GM12878 (cell line): Measurements from ENCODE around the gene LHX5. TPM values are rescaled to one million over a fixed set of nuclear protein-coding genes. Genes with fewer than 3 reads are reported as not detected.

Source experiments
- ATAC-seq: fragments of 200-7000 bp; cut with Tn5 transposase; 3 replicates; pipeline ENCODE4 v1.9.1; 2020; ENCODE audit warnings: mild to moderate bottlenecking, moderate library complexity
- BruUV-seq: library from RNA; stranded (reverse); fragments of 400-500 nt; replicated peaks from 2 replicates; lab custom pipeline; 2021; lab: Mats Ljungman, UMichigan
- CTCF ChIA-PET: fragments of 300-600 bp; sonication (Branson Sonifier 250); formaldehyde crosslinking; extraction: SDS; loops from one replicate; lab custom pipeline; 2021; ENCODE audit warnings: inconsistent platforms; lab: Yijun Ruan, JAX
- POLR2A ChIA-PET: fragments of 350-600 bp; formaldehyde crosslinking; extraction: SDS; loops from one replicate; lab custom pipeline; 2021; ENCODE audit warnings: inconsistent platforms; lab: Charles Lee
- RAD21 ChIA-PET: fragments of 300-600 bp; sonication (Branson Sonifier 250); formaldehyde crosslinking; loops from one replicate; lab custom pipeline; 2023; ENCODE audit warnings: antibody characterized with exemption; ENCODE audit not compliant: unreplicated experiment; lab: Charles Lee
- SMC1A ChIA-PET: fragments of 300-600 bp; sonication (Branson Sonifier 250); formaldehyde crosslinking; loops from one replicate; lab custom pipeline; 2023; ENCODE audit not compliant: unreplicated experiment, uncharacterized antibody; lab: Charles Lee
- DNase-seq: peaks from one replicate; pipeline ENCODE4 v3.0.0-alpha.2; 2011; ENCODE audit warnings: low read depth, low spot score
- FAIRE-seq: peaks from 3 replicates; lab custom pipeline; 2011; peaks lifted over from hg19 to GRCh38; lab: Jason Lieb, UNC
- H2AFZ ChIP-seq: 2 replicates; pipeline ENCODE4 v1.6.0; 2011; ENCODE audit warnings: low read depth, low read length, control low read depth; ENCODE audit not compliant: control insufficient read depth
- H3K27ac ChIP-seq: 2 replicates; pipeline ENCODE4 v1.5.1; 2011; ENCODE audit warnings: control low read depth; ENCODE audit not compliant: control insufficient read depth, insufficient read depth
- H3K27me3 ChIP-seq, 2 experiments: replicated peaks in 1 of 2; 2 replicates each; pipeline versions ENCODE4 v1.6.0 to v1.6.1; 2011; ENCODE audit warnings: low read length in 1 of 2; ENCODE audit not compliant: control insufficient read depth in 2 of 2, insufficient read depth in 2 of 2
- H3K36me3 ChIP-seq, 2 experiments: 2 replicates each; pipeline ENCODE4 v1.5.1; 2011; ENCODE audit warnings: low read length in 1 of 2; ENCODE audit not compliant: control insufficient read depth in 2 of 2, insufficient read depth in 2 of 2
- H3K4me1 ChIP-seq: 2 replicates; pipeline ENCODE4 v1.6.1; 2011; ENCODE audit warnings: mild to moderate bottlenecking, low read length, moderate library complexity, mixed read lengths; ENCODE audit not compliant: control insufficient read depth, insufficient read depth
- H3K4me2 ChIP-seq: 2 replicates; pipeline ENCODE4 v1.6.0; 2011; ENCODE audit warnings: control low read depth; ENCODE audit not compliant: control insufficient read depth, insufficient read depth
- H3K4me3 ChIP-seq: fragments of 200-600 bp; sonication (generic); 2 replicates; pipeline ENCODE4 v1.5.1; 2016
- H3K79me2 ChIP-seq: 2 replicates; pipeline ENCODE4 v1.6.0; 2011; ENCODE audit warnings: low read length; ENCODE audit not compliant: control insufficient read depth, insufficient read depth
- H3K9ac ChIP-seq: 2 replicates; pipeline ENCODE4 v1.8.0; 2011; ENCODE audit warnings: low read length, control low read depth, mixed read lengths; ENCODE audit not compliant: control insufficient read depth, insufficient read depth
- H3K9me3 ChIP-seq: replicated peaks from 3 replicates; pipeline ENCODE4 v1.5.1; 2011; ENCODE audit warnings: mild to moderate bottlenecking, low read length; ENCODE audit not compliant: control insufficient read depth, insufficient read depth
- H4K20me1 ChIP-seq: 2 replicates; pipeline ENCODE4 v1.6.0; 2011; ENCODE audit not compliant: control insufficient read depth, insufficient read depth
- CBFB ChIP-seq: IDR thresholded peaks from 2 replicates; pipeline ENCODE4 v1.6.1; 2016; ENCODE audit warnings: antibody characterized with exemption, low read depth
- CHD1 ChIP-seq: IDR thresholded peaks from 2 replicates; pipeline ENCODE4 v1.6.1; 2012; ENCODE audit warnings: low read depth, low read length, improper control_type of control experiment
- GATAD2B ChIP-seq: fragments of 450-650 bp; conservative IDR thresholded peaks from 2 replicates; pipeline ENCODE4 v1.6.1; 2017; ENCODE audit warnings: low read depth, mild to moderate bottlenecking, moderate library complexity
- HCFC1 ChIP-seq: fragments of 150-350 bp; IDR thresholded peaks from 2 replicates; pipeline ENCODE4 v1.6.1; 2014; ENCODE audit warnings: low read length
- HDAC6 ChIP-seq: fragments of 200-600 bp; sonication (generic); IDR thresholded peaks from one replicate; pipeline ENCODE4 v1.8.0; 2017; ENCODE audit warnings: antibody characterized with exemption; ENCODE audit not compliant: unreplicated experiment
- MLLT1 ChIP-seq: fragments of 450-650 bp; IDR thresholded peaks from 2 replicates; pipeline ENCODE4 v1.6.1; 2016; ENCODE audit warnings: mild to moderate bottlenecking
- MTA3 ChIP-seq: IDR thresholded peaks from 2 replicates; pipeline ENCODE4 v1.6.1; 2012; ENCODE audit warnings: low read length, inconsistent platforms, borderline replicate concordance
- NBN ChIP-seq: fragments of 450-650 bp; IDR thresholded peaks from 2 replicates; pipeline ENCODE4 v1.6.1; 2016
- NR2C2 ChIP-seq: IDR thresholded peaks from 2 replicates; pipeline ENCODE4 v1.6.1; 2011; ENCODE audit warnings: borderline replicate concordance, low read depth; ENCODE audit not compliant: control insufficient read depth, insufficient read length
- POLR2AphosphoS5 ChIP-seq: IDR thresholded peaks from 2 replicates; pipeline ENCODE4 v1.6.1; 2011; ENCODE audit warnings: mild to moderate bottlenecking, low read length, inconsistent platforms
- RCOR1 ChIP-seq: conservative IDR thresholded peaks from 2 replicates; pipeline ENCODE4 v1.6.1; 2012; ENCODE audit warnings: low read depth, low read length, improper control_type of control experiment
- RFX5 ChIP-seq: IDR thresholded peaks from 2 replicates; pipeline ENCODE4 v1.6.1; 2011; ENCODE audit warnings: low read depth, low read length, improper control_type of control experiment
- TCF3 ChIP-seq: IDR thresholded peaks from 2 replicates; pipeline ENCODE4 v1.6.1; 2012; ENCODE audit warnings: low read depth, mild to moderate bottlenecking, low read length, borderline replicate concordance; ENCODE audit not compliant: insufficient read depth
- TCF7 ChIP-seq: IDR thresholded peaks from 2 replicates; pipeline ENCODE4 v1.6.1; 2014; ENCODE audit warnings: antibody characterized with exemption, borderline replicate concordance
- USF2 ChIP-seq: IDR thresholded peaks from 2 replicates; pipeline ENCODE4 v1.6.1; 2011; ENCODE audit warnings: low read depth, low read length, improper control_type of control experiment, borderline replicate concordance
- ZBED1 ChIP-seq: IDR thresholded peaks from 2 replicates; pipeline ENCODE4 v1.6.1; 2016; ENCODE audit warnings: borderline replicate concordance
- ZNF207 ChIP-seq: fragments of 450-650 bp; IDR thresholded peaks from 2 replicates; pipeline ENCODE4 v1.6.1; 2014; ENCODE audit warnings: antibody characterized with exemption, mild to moderate bottlenecking, borderline replicate concordance
- ZNF24 ChIP-seq: fragments of 450-650 bp; IDR thresholded peaks from 2 replicates; pipeline ENCODE4 v1.6.1; 2017; ENCODE audit warnings: antibody characterized with exemption, mild to moderate bottlenecking
- WGBS: methylation state at CpG from one replicate; pipeline ENCODE4 v1.1.6; 2016; ENCODE audit warnings: low lambda C conversion rate; ENCODE audit not compliant: insufficient replicate concordance, insufficient coverage; ENCODE audit errors: missing lambda C conversion rate; 5-methylcytosine and 5-hydroxymethylcytosine counted together
- in situ Hi-C: fragments of 300-500 bp; cut with MboI; formaldehyde crosslinking; loops from 9 replicates; pipeline ENCODE4 v1.14.3; 2018; ENCODE audit warnings: mixed read lengths
- intact Hi-C: fragments of 100-400 bp; cut with micrococcal nuclease; formaldehyde crosslinking; loops from one replicate; pipeline ENCODE4 v1.14.2; 2022; ENCODE audit not compliant: unreplicated experiment
- polyA plus RNA-seq, 11 experiments: library from polyadenylated mRNA; depleted of rRNA in 4 of 11; unstranded in 6 of 11; stranded (reverse) in 5 of 11; fragments of >200 nt; fragmentation: Nextera tagmentation in 4 of 11; fragmentation: Illumina TruSeq in 1 of 11; extraction: Ambion mirVana in 4 of 11; extraction: Trizol in 1 of 11; gene quantifications; 1 replicate in 1 of 11; 2 replicates in 10 of 11; pipeline versions ENCODE4 v1.2.1 to v1.2.3, GENCODE V29; 2011 to 2016; ENCODE audit warnings: inconsistent platforms in 2 of 11, missing spikeins in 2 of 11, low read depth in 1 of 11
- total RNA-seq, 4 experiments: library from RNA; depleted of rRNA in 3 of 4; stranded (reverse); fragments of >200 nt in 3 of 4; fragmentation: Illumina TruSeq in 1 of 4; extraction: Trizol in 1 of 4; gene quantifications; 2 replicates each; pipeline versions ENCODE4 v1.2.1 to v1.2.3, GENCODE V29; 2013 to 2021

The LHX5 gene
- total and polyA plus RNA-seq, 10 of the 15 experiments (the other 5 are each of a cell fraction or from before 2014, with no cell fraction given), result 0.03 TPM; not detected in 9

- ChIA-PET CTCF (interaction anchor here (1.0 kb wide), 1 partner anchor 453 kb away, joined by 4 read pairs; no protein-coding TSS in a partner anchor), RAD21 (no interaction called here)
- WGBS, result 17% methylated on average over 6 of the region's 6 CpGs
Measured at GRCh38 chr12:113436993-113437728, 34.5 kb downstream of the LHX5 start.

More at GRCh38 chr12:113436993-113437728, 34.5 kb downstream of the LHX5 start:
- no peak overlapping the region for H3K27ac ChIP-seq
- ChIA-PET POLR2A (no interaction called here), SMC1A (no interaction called here)
- no peaks in the 10 kb centered on the region for H3K36me3 ChIP-seq
- H3K9me3 ChIP-seq, result no peaks in the 10 kb centered on the region
- H3K4me2 ChIP-seq, result no peak overlapping the region
- TF ChIP-seq MLLT1 (no peak), TCF7 (no peak), USF2 (no peak), NR2C2 (no peak), CBFB (no peak), CHD1 (no peak), MTA3 (no peak), ZNF24 (no peak), HDAC6 (no peak), TCF3 (no peak), HCFC1 (no peak), POLR2AphosphoS5 (no peak), RCOR1 (no peak), NBN (no peak), ZBED1 (no peak), RFX5 (no peak), ZNF207 (no peak), GATAD2B (no peak)
- H3K4me1 ChIP-seq, result no peaks in the 10 kb centered on the region
- no TSS peak for BruUV-seq
- no peaks in the 10 kb centered on the region; the same call in 1 of the 2 replicates for H4K20me1 ChIP-seq
- no peak overlapping the region for H3K9ac ChIP-seq
- no peaks in the 10 kb centered on the region for H3K79me2 ChIP-seq
- no peak overlapping the region for H2AFZ ChIP-seq
- ATAC-seq (no peak), FAIRE-seq (no peak), DNase-seq (no peak)
- H3K27me3 ChIP-seq, result peaks cover 2 to 9% of the 10 kb centered on the region in 2 experiments; a peak in 3 of 4 replicates
- intact Hi-C loops, result loop anchor here (10.0 kb wide), 1 partner anchor 478 kb away; no protein-coding TSS in a partner anchor
- in situ Hi-C loops, result loop anchor here (10.0 kb wide), 1 partner anchor 478 kb away; no protein-coding TSS in a partner anchor
- no peak overlapping the region for H3K4me3 ChIP-seq
